ENCODE measurements around the gene LDLRAD4.

Gene LDLRAD4

DNA sequence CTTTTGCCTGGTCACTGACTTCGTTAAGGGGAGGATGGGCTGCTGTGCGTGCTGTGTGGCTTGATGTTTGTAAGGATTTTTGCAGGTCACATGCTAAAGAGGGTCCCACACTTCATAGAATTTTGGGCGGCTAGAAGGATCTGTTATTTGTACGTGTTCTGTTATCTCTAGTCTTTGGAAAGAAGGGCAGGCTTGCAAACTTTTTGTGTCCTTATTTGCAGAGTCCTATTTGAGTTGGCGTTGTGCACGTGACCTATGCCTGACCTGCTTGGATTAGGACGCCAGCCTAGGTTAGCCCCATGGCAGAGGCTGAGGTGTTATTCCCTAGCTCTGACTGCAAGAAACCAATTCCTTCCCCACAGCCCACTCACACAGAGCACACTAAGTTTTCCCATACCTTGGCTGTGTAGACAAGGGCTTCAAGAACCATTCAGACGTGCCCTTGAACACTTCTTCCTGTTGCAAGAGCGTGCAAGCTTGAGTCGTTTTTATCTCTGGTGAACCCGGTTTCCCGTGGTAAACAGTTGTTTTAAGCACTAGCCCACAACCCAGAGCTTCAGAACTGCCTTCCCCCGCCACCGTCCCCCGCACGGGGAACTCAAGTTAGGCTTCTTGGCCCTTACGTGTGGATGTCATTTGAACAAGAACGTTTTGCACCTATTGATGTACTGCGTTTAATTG lies 94.6 kb downstream of the LDLRAD4 start:
- TF ChIP-seq CTCF (conservative IDR thresholded peaks at IDR 0.05; ENCODE audit: low read depth, low read length): no peak
- H4K20me1 ChIP-seq (ENCODE audit: insufficient read depth): no peaks in the 10 kb centered on the region
- H3K4me3 ChIP-seq (IDR thresholded peaks at IDR 0.05; ENCODE audit: insufficient read depth, low read depth, low read length): no peak overlapping the region
- no peak overlapping the region for H3K9ac ChIP-seq
- H2AFZ ChIP-seq (ENCODE audit: low read depth): no peak overlapping the region
- no peaks in the 10 kb centered on the region for H3K4me1 ChIP-seq (ENCODE audit: low read depth, poor library complexity, severe bottlenecking)
- H3K79me2 ChIP-seq (ENCODE audit: insufficient read depth, low read depth): no peaks in the 10 kb centered on the region
- no peak overlapping the region for H3K4me2 ChIP-seq
- H3K27ac ChIP-seq: no peak overlapping the region
- H3K36me3 ChIP-seq (ENCODE audit: insufficient read depth): no peaks in the 10 kb centered on the region
- no peaks in the 10 kb centered on the region for H3K27me3 ChIP-seq (ENCODE audit: insufficient read depth, low read depth)

DNA sequence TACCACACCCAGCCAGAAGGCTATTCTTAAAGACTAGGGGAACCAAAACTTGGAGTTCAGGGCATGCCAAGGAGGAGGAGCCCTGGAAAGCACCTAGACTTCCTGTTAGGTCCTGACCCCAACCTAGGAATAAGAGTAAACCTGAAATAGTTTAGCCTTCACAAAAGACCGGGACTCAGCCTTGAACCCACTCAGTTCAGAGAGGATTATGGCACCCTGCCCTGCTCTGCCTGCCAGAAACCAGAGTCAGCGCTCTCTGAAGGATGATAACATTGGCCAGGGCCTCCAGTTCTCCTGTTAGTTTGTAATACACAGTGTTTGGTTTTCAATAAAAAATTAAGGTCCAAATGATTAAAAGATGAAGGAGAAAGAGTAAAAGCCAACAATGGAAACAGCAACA lies 96.4 kb downstream of the LDLRAD4 start:
- Histone ChIP-seq H3K27ac (no peak overlapping the region), H4K20me1 (ENCODE audit: insufficient read depth) (no peaks in the 10 kb centered on the region), H3K4me1 (ENCODE audit: low read depth, poor library complexity, severe bottlenecking) (no peaks in the 10 kb centered on the region), H3K36me3 (ENCODE audit: insufficient read depth) (no peaks in the 10 kb centered on the region), H2AFZ (ENCODE audit: low read depth) (no peak overlapping the region), H3K9ac (no peak overlapping the region), H3K4me2 (no peak overlapping the region), H3K79me2 (ENCODE audit: insufficient read depth, low read depth) (no peaks in the 10 kb centered on the region), H3K4me3 (IDR thresholded peaks at IDR 0.05; ENCODE audit: insufficient read depth, low read depth, low read length) (no peak overlapping the region), H3K27me3 (ENCODE audit: insufficient read depth, low read depth) (no peaks in the 10 kb centered on the region)
- no peak for TF ChIP-seq CTCF (conservative IDR thresholded peaks at IDR 0.05; ENCODE audit: low read depth, low read length)

DNA sequence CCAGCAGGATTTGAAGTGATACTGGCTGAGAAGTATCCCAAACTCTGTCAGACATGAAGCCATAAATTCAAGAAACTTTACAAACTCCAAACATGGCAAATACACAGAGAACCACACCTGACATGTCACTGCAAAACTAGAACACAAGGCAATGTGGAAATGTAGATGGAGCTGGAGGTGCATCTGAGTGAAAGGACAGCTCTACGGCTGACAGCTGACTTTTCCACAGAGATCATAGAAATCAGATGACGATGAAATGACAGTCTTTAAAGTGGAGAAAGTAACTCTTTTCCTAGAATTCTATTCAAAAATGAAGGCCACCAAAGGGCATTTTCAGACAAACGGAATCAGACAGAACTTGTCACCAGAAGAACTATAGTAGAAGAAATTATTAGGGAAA lies 97.5 kb downstream of the LDLRAD4 start:
- no peaks in the 10 kb centered on the region for H3K4me1 ChIP-seq (ENCODE audit: low read depth, poor library complexity, severe bottlenecking)
- H3K36me3 ChIP-seq (ENCODE audit: insufficient read depth): no peaks in the 10 kb centered on the region
- no peak overlapping the region for H2AFZ ChIP-seq (ENCODE audit: low read depth)
- H3K27me3 ChIP-seq (ENCODE audit: insufficient read depth, low read depth): no peaks in the 10 kb centered on the region
- H3K4me3 ChIP-seq (IDR thresholded peaks at IDR 0.05; ENCODE audit: insufficient read depth, low read depth, low read length): no peak overlapping the region
- no peak for TF ChIP-seq CTCF (conservative IDR thresholded peaks at IDR 0.05; ENCODE audit: low read depth, low read length)
- H3K79me2 ChIP-seq (ENCODE audit: insufficient read depth, low read depth): no peaks in the 10 kb centered on the region
- H3K27ac ChIP-seq: no peak overlapping the region
- H3K4me2 ChIP-seq: no peak overlapping the region
- no peaks in the 10 kb centered on the region for H4K20me1 ChIP-seq (ENCODE audit: insufficient read depth)
- H3K9ac ChIP-seq: no peak overlapping the region

GRCh38 chr18:13317801-13318200 lies 99.2 kb downstream of the LDLRAD4 start:
- Histone ChIP-seq H3K27me3 (ENCODE audit: insufficient read depth, low read depth) (no peaks in the 10 kb centered on the region), H3K4me2 (no peak overlapping the region), H2AFZ (ENCODE audit: low read depth) (no peak overlapping the region), H3K27ac (no peak overlapping the region), H3K4me1 (ENCODE audit: low read depth, poor library complexity, severe bottlenecking) (no peaks in the 10 kb centered on the region), H3K79me2 (ENCODE audit: insufficient read depth, low read depth) (no peaks in the 10 kb centered on the region), H4K20me1 (ENCODE audit: insufficient read depth) (no peaks in the 10 kb centered on the region), H3K4me3 (IDR thresholded peaks at IDR 0.05; ENCODE audit: insufficient read depth, low read depth, low read length) (no peak overlapping the region), H3K9ac (no peak overlapping the region), H3K36me3 (ENCODE audit: insufficient read depth) (no peaks in the 10 kb centered on the region)
- TF ChIP-seq CTCF (conservative IDR thresholded peaks at IDR 0.05; ENCODE audit: low read depth, low read length): no peak
